ENCODE measurements around the gene BTD.

Gene BTD

GRCh38 chr3:15636028-15636709, 34.6 kb downstream of the BTD start:
- no peak for DNase-seq (ENCODE audit: low read depth in 2 of 2)

DNA sequence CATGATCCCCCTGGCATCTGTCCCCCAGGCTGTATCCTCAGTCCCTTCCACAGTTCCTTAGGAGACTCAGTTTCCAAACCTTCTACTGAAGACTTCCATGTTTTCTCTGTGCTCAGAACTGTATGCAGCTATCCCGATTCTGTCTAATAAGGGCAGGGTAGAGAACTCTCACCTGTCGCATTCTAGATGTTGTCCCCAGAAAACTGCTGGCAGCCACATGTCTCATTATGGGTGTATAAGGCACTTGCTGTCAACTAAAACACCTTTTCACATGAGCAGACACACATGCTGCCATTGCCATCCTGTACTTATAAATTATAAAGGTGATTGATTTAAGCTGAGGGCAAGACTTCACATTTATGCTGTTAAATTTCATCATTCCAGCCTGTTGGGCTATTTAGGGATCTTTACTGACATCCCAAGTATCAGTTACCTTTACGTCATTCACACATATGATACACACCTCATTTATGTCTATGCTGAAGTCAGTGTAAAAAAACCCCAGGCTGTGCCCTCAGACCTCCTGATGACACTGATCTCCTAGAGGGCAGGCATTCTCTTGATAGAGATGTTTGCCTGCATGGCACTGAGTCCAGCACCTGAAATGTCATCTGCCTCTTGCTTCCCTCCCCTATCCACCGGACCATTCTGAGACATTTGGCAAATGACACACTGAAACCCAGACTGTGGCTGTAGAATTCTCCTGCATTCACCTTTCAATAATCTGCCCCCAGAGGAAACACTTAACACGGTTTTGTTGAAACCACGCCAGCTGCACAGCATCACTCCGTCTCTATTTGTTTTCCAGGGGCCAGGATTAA, 35.8 kb downstream of the BTD start:
- DNase-seq (ENCODE audit: low read depth in 2 of 2) = no peak

- DNase-seq (ENCODE audit: low read depth in 2 of 2) = no peak
These were observed 36.8 kb downstream of the BTD start for GRCh38 chr3:15638193-15638890.

- no peak for DNase-seq (ENCODE audit: low read depth in 2 of 2)
These were observed 37.3 kb downstream of the BTD start for GRCh38 chr3:15638891-15639262.

GRCh38 chr3:15645246-15645645, 43.7 kb downstream of the BTD start:
- DNase-seq (ENCODE audit: low read depth in 2 of 2) = no peak

DNA sequence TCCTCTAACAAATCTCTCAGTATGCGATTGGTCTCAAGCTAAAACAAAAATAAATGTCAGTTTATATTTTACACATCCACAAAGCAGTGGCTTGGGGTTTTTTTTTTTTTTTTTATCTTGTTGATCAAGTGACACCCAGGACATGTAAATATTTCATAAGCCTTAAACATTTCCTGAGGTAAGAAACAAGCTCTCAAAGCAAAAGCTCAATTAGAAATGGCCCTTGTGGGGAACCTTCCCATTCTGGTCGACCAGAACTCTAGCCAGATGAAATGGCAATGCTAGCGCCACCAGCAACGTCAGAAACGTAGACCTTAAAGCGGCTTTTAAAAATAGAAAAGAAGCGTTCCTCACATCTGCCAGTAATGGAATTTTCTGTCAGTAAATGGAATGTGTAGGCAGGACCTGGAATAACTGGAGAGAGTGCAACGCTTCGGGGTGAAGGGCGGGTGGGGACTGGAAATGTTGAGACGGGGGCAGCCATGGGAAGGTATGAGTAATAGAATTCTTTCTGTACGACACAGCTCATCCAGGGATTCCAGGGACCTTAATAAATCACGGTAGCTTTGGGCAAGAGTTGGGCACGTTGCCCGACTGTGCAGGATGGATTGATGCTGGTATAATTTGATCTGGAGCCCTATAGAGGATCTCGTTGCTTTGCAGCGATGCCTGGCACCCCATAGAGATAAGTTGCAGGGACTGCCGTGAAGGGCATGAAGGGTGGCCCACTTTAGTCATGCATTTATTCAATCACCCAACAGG, 44.4 kb downstream of the BTD start:
- DNase-seq (ENCODE audit: low read depth in 2 of 2) = no peak

- DNase-seq (ENCODE audit: low read depth in 2 of 2) = no peak
These were observed 45.4 kb downstream of the BTD start for GRCh38 chr3:15646851-15647511.

GRCh38 chr3:15647611-15648167, 46.1 kb downstream of the BTD start:
- peak in 1 of 2 donors; percentile 28 for DNase-seq (ENCODE audit: low read depth in 2 of 2)

DNA sequence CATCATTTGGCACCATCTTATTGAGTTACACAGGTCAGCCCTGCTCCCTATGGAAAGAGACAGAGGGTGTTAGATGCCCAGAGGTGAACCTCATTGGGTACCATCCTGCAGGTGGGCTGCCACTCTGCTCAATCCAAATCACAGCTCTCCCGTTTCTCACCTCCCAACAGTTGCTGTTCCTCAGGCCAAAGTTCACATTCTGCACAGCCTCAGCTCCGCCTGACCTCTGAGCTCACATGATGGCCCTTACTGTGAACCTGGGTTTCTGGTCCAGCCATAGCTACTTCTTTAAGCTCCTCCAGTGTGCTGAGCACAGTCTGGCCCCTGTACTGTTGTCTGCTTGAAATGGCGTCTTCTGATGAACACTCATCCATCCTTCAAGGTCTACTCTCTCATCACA, 47.8 kb downstream of the BTD start:
- no peak for DNase-seq (ENCODE audit: low read depth in 2 of 2)

DNA sequence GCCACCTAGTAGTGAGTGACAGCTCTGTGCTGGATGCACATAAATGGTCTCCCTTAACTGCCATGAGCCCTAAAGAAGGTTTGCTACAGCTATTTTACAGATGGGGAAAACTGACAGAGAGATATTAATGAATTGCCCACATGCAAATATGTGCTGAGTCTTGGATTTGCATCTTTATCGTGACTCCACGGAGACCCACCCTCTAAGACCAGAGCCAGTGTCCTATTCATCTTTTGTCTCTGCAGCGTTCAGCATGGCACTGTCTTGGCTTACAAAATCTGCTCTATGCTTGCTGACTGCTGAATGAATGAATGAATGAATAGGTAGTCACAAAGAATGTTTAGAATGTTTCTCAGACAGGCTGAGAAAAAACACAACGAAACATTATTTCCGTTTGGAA, 48.3 kb downstream of the BTD start:
- no peak for DNase-seq (ENCODE audit: low read depth in 2 of 2)

GRCh38 chr3:15651396-15651795, 49.9 kb downstream of the BTD start:
- no peak for DNase-seq (ENCODE audit: low read depth in 2 of 2)

GRCh38 chr3:15653321-15653720, 51.8 kb downstream of the BTD start:
- DNase-seq (ENCODE audit: low read depth in 2 of 2) = no peak

GRCh38 chr3:15654127-15654526, 52.6 kb downstream of the BTD start:
- DNase-seq (ENCODE audit: low read depth in 2 of 2) = no peak

GRCh38 chr3:15654891-15655290, 53.3 kb downstream of the BTD start:
- no peak for DNase-seq (ENCODE audit: low read depth in 2 of 2)

DNA sequence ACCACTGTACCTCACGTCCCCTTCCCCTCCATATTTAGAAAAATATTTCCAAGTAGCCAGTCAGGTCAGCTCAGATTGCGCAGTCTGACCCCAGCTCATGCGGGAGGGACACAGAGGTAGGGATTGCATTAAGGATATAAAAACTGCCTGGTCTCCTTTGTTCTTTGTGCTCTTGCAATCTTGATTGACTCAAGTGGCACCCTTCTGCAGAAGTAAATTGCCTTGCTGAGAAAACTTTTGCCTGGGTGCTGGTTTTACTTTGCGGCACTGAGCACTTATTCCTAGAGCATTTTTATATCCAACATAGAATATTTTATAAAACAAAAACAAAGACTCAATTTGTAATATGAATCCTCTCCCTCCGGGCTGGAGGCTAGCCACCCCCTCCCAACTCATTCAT, 54.8 kb downstream of the BTD start:
- DNase-seq (ENCODE audit: low read depth in 2 of 2) = no peak

DNA sequence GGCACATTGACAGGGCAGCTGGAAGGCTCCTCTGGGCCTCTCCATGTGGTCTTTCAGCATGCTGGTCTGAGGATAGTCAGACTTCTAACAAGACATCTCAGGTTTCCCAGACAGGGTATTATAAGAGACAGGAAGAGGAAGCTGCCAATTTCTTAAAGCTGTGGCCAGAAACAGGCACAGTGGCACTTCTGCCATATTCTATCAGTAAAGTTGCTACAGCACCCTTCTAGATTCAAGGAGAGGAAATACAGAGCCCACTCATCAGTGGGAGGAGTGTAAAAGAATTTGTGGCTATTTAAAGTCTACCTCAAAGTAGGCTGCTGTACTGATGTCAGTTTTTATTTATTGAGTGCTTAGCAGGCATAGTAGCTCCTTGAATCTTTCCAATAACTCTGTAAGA, 55.5 kb downstream of the BTD start:
- DNase-seq (ENCODE audit: low read depth in 2 of 2) = no peak

DNA sequence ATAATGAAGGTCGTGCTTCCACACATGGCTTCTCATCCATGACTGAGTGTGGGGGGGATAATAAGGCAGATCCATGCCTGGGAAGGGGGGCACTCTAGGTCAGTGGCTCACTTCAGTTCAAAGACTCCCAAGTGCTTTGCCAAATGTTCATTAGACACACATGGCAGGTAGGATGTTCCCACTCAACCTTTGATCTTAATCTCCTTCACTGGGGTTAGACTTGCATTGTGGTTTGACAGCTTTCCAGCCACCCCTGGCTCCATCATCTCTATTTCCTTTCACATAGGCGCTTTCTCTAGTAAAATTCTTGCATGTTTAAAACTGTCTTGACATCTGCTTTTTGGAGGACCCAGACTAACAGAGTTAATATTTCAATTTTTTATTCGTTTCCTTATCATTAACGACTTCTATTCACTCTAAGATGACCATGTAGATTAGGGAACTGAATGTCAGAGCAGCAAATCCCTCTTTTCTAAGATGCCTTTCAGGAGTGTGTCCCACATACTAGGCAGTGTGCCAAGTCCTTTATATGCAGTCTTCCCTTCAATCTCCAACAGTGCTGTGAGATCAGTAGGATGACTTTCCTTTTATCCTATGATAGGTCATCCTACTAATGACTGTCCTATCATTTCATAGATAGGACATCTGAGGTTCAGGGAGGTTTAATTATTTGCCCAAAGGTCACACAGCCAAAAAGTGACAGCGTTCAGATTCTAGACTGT, 57.9 kb downstream of the BTD start:
- DNase-seq (ENCODE audit: low read depth in 2 of 2) = no peak

GRCh38 chr3:15660055-15660935, 58.8 kb downstream of the BTD start:
- DNase-seq (ENCODE audit: low read depth in 2 of 2) = no peak

DNA sequence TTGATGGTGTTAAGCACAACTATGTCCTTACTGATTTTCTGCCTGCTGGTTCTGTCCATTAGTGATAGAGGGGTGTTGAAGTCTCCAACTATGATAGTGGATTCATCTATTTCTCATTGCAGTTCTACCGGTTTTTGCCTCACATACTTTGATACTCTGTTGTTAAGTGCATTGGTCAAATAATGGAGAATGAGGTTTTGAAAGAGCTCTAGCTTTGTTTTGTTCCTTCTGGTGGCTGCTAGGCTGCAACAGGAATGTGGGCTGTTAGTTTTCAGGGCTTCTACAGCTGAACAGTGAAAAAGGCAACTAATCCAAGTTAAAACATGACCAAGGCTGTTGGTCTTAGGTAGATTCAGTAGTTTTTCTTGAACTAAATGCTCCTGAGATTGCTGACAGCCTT, 62.6 kb downstream of the BTD start:
- no peak for DNase-seq (ENCODE audit: low read depth in 2 of 2)

Data from stimulated activated CD8-positive, alpha-beta memory T cell treated with anti-CD3 and anti-CD28 coated beads, Interleukin-2, amount 100 ng/mL, for 1 hour (primary cell).